Peyer's patch (tissue), 4 donors: ENCODE measurements around the gene LYRM1.

Experiments used
- CTCF ChIP-seq, 6 experiments: fragments of 450-650 bp in 4 of 6; fragments of 200-600 bp in 2 of 6; sonication (generic) in 1 of 6; IDR thresholded peaks; one replicate each; pipeline ENCODE4 v1.5.1; 2017 to 2019; ENCODE audit warnings: antibody characterized with exemption in 6 of 6, mild to moderate bottlenecking in 3 of 6, moderate library complexity in 1 of 6
- POLR2A ChIP-seq, 2 donors: fragments of 450-650 bp; IDR thresholded peaks; one replicate each; pipeline ENCODE4 v1.5.1; 2017; ENCODE audit warnings: antibody characterized with exemption in 2 of 2, mild to moderate bottlenecking in 2 of 2, moderate library complexity in 2 of 2

- TF ChIP-seq CTCF (IDR thresholded peaks at IDR 0.05) (no peak), POLR2A (IDR thresholded peaks at IDR 0.05) (no peak)
Observed at GRCh38 chr16:20957153-20957552, 56.6 kb downstream of the LYRM1 start.
